Hematopoietic multipotent progenitor cell (in vitro differentiated cells): ENCODE results near the gene C6orf47. TPM values are rescaled to one million over a fixed set of nuclear protein-coding genes. Genes with fewer than 3 reads are reported as not detected.

Experiments used
- DNase-seq, 3 donors: peaks; one replicate each; pipeline ENCODE4 v3.0.0-alpha.2; 2011 to 2015; ENCODE audit warnings: low read depth in 2 of 3, low spot score in 2 of 3
- small RNA-seq: library from RNA; depleted of rRNA; stranded (forward); fragments of <200 nt; gene quantifications from one replicate; pipeline ENCODE3, GENCODE V24; 2012
- total RNA-seq: library from RNA; depleted of rRNA; stranded (reverse); fragments of >200 nt; gene quantifications from one replicate; pipeline ENCODE4 v1.2.3, GENCODE V29; 2012

Gene C6orf47
- total RNA-seq, 1 donor, result 19.1 TPM

DNA sequence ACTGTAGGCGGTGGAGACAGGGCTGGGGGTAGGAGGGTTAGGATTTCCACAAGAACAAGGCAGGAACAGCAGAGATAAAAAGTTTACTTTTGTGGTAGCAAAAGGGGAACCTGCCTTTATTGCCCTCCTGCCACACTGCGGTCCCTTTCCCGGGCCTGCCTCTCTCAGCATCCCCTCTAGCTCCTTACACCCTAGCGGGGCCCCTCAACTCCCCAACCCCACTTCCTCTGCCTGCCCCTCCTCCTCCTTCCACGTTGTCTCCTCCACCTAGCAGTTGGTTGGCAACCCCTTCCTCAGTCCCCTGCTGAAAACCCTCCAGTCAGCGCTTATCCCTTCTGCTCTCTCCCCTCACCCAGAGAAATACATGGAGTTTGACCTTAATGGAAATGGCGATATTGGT lies 44.8 kb downstream of the C6orf47 start:
- DNase-seq, result peak in 2 of 3 donors; percentile 70 to 91

DNA sequence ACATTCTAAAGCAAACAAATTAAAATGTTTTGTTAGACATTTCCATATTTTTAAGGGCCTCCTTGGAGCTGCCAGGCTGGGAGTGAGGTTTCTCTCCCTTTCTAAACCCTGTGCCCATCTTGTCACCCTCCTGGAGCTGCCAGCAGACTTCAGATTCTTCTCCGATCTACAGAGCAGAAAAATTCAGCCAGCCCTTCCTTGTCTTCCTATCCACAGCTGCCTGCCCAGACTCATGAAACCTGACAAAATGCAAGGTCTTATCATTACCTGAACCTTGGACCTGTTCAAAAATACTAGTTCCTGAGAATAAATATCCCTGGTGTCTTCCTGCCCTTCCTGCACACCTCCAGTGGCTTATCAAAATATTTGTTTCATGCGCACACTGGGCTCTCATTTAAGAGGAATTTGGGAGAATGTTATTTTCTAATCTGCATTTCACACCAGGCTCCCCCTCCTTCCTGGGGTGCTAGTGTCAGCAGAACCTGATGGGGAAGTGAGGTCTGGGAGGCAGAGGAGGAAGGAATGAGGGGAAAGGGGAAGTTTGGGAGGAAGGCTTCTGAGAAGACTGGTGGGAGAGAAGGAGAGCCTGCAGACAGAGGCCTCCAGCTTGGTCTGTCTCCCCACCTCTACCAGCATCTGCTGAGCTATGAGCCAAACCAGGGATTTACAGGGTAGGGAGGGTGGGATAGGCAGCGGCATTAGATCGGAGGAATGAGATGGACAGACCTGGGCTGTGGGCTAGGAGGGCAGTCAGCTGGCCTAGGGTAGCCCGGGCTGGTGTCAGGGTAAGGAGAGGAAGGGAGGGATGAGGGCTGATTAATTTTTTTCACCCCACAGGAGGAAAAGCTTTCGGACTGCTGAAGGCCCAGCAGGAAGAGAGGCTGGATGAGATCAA lies 45.6 kb downstream of the C6orf47 start, which contains the start of gene AIF1:
TSS of gene AIF1 (plus strand) at position 551 of the 895 bp plus-strand sequence. CDS start at position 647, 96 bp downstream.
- DNase-seq, result peak in 1 of 3 donors; percentile 44

GRCh38 chr6:31614075-31614619 lies 46.4 kb downstream of the C6orf47 start:
- DNase-seq, result no peak

DNA sequence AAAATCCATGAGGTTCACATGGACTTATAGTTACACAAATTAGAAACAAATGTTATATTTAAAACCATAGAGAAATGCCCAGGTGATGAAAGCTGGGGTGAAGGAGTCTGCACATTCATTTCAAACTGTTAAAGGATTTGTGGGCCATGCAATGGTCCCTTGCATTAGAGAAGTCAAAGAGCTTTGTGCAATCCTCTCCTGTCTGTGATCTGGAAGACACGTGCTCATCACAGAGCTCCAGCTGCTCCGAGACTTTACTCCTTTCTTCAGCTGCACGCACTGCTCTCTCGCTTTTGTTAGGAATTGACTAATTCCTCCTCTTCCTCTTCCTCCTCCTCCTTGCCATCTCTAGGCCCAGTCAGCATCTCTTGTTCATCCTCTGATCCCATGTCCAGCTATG lies 49.6 kb downstream of the C6orf47 start:
- DNase-seq, result no peak

DNA sequence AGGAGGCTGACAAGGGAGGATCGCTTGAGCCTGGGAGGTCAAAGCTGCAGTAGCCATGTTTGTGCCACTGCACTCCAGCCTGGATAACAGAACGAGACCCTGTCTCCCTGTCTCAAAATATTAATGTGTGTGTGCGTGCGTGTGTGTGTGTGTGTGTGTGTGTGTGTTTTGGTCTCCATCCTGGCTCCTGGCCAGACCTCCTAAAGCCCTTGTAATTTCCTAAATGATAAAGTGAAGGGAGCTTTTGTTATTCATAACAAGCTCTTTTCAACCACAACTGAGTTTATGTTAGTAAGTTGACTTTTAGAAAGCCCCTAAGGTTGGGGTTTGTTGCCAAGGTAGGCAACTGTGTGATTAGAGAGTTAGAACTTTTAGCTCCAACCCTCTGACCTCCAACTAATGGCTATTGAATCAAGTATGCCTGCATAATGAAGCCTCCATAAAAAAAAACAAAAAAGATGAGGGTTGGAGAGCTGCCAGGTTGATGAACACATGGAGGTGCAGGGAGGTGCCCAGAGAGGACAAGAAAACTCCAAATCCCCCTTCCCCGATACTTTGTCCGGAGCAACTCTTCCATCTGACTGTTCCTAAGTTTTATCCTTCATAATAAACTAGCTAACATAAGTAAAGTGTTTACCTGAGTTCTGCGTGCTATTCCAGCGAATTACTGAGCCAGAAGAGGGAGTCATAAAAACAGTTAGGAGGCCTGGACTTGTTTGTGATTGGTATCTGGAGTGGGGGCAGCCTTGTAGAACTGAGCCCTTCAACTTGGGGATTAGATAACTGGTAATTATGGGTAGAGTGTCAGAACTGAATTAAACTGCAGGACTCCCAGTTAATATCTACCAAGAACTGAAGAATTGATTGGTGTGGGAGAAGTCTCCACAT lies 50.8 kb downstream of the C6orf47 start:
- DNase-seq, result peak in 1 of 3 donors; percentile 66

Small RNA genes within 50 kb of the gene (small RNA-seq; reads per million reads assigned to genes)
- gene MIR4646 (not detected), gene MIR6832 (not detected), gene RF00019 (not detected), gene SNORA38 (38.3 reads per million, percentile 96 among the genes with 10 or more reads in this experiment), gene UQCRHP1 (not detected)

Other genes with a start within 250 kb of the C6orf47 start
- gene MICB, start 162.6 kb downstream of the C6orf47 start, total RNA-seq, result 15.1 TPM
- gene MCCD1, start 131.8 kb downstream of the C6orf47 start, total RNA-seq, result not detected
- 571 TPM for gene DDX39B, start 118.8 kb downstream of the C6orf47 start, total RNA-seq
- 1.1 TPM for gene ATP6V1G2, start 114.2 kb downstream of the C6orf47 start, total RNA-seq
- 33.7 TPM for gene NFKBIL1, start 113.2 kb downstream of the C6orf47 start, total RNA-seq
- under 0.01 TPM for gene LTA, start 88.5 kb downstream of the C6orf47 start, total RNA-seq
- gene TNF, start 85.2 kb downstream of the C6orf47 start, total RNA-seq, result 0.27 TPM
- gene LTB, start 78.4 kb downstream of the C6orf47 start, total RNA-seq, result 31.0 TPM
- gene LST1, start 74.5 kb downstream of the C6orf47 start, total RNA-seq, result 74.9 TPM
- gene NCR3, start 67.8 kb downstream of the C6orf47 start, total RNA-seq, result 0.27 TPM
- gene AIF1, start 45.5 kb downstream of the C6orf47 start, total RNA-seq, result 66.8 TPM
- gene PRRC2A, start 40.1 kb downstream of the C6orf47 start, total RNA-seq, result 117 TPM
- 172 TPM for gene BAG6, start 8.1 kb downstream of the C6orf47 start, total RNA-seq
- 3.8 TPM for gene APOM, start 4.9 kb downstream of the C6orf47 start, total RNA-seq
- 16.2 TPM for gene GPANK1, start 4.2 kb upstream of the C6orf47 start, total RNA-seq
- 232 TPM for gene CSNK2B, start 5.3 kb upstream of the C6orf47 start, total RNA-seq
- gene LY6G5B, start 9.2 kb upstream of the C6orf47 start, total RNA-seq, result 7.8 TPM
- gene LY6G5C, start 20.3 kb upstream of the C6orf47 start, total RNA-seq, result 3.5 TPM
- gene ABHD16A, start 42.5 kb upstream of the C6orf47 start, total RNA-seq, result 75.4 TPM
- 0.54 TPM for gene LY6G6F, start 46.1 kb upstream of the C6orf47 start, total RNA-seq
- gene LY6G6D, start 54.6 kb upstream of the C6orf47 start, total RNA-seq, result 1.6 TPM
- 0.54 TPM for gene LY6G6C, start 61.0 kb upstream of the C6orf47 start, total RNA-seq
- gene MPIG6B, start 62.6 kb upstream of the C6orf47 start, total RNA-seq, result 7.8 TPM
- 223 TPM for gene DDAH2, start 68.5 kb upstream of the C6orf47 start, total RNA-seq
- gene CLIC1, start 75.8 kb upstream of the C6orf47 start, total RNA-seq, result 794 TPM
- gene MSH5, start 79.2 kb upstream of the C6orf47 start, total RNA-seq, result 32.3 TPM
- gene SAPCD1, start 101.9 kb upstream of the C6orf47 start, total RNA-seq, result 0.27 TPM
- 2.4 TPM for gene VWA7, start 116.5 kb upstream of the C6orf47 start, total RNA-seq
- gene VARS1, start 135.0 kb upstream of the C6orf47 start, total RNA-seq, result 52.0 TPM
- 70.6 TPM for gene LSM2, start 146.2 kb upstream of the C6orf47 start, total RNA-seq
- gene HSPA1L, start 154.5 kb upstream of the C6orf47 start, total RNA-seq, result 1.9 TPM
- 358 TPM for gene HSPA1A, start 154.8 kb upstream of the C6orf47 start, total RNA-seq
- 303 TPM for gene HSPA1B, start 167.0 kb upstream of the C6orf47 start, total RNA-seq
- gene NEU1, start 202.0 kb upstream of the C6orf47 start, total RNA-seq, result 51.7 TPM
- 0.81 TPM for gene SLC44A4, start 218.2 kb upstream of the C6orf47 start, total RNA-seq
- gene EHMT2, start 236.9 kb upstream of the C6orf47 start, total RNA-seq, result 128 TPM
- gene ZBTB12, start 241.3 kb upstream of the C6orf47 start, total RNA-seq, result 8.9 TPM